GM19351 (cell line): ENCODE measurements around the gene MCEE.
"Not testable (repeated sequence)": the region's sequence is repeated elsewhere in the genome, so short reads cannot be mapped to it uniquely, and the experiment has no call there.

Experiments
- ATAC-seq: cut with Tn5 transposase; IDR thresholded peaks from one replicate; pipeline ENCODE4 v1.9.1; 2021; ENCODE audit warnings: mild to moderate bottlenecking, moderate library complexity; ENCODE audit not compliant: unreplicated experiment

MCEE gene

GRCh38 chr2:71083752-71084312, 46.2 kb downstream of the MCEE start:
- ATAC-seq: not testable (repeated sequence)

GRCh38 chr2:71083297-71083696, 46.7 kb downstream of the MCEE start:
- not testable (repeated sequence) for ATAC-seq

GRCh38 chr2:71082402-71083252, 47.4 kb downstream of the MCEE start:
- ATAC-seq: peak; percentile 72

DNA sequence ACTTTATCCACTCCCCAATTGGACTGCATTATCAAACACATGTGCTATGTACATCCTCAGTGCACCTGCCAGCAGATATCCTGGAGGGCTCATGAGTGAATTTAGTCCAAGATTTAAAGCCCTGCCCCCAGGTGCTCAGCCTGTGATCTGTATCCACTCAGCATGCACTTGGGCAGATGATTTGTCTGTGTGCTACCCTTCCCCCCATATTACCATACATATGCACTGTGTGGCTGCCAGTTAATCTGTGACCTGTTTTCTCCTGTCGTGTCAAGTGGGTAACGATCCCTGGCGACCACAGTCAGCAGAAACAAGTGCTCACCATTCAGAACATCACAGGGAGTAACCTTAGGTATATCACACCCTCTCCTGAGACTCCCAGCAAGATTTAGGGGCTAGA, 51.4 kb downstream of the MCEE start:
- ATAC-seq: no peak

GRCh38 chr2:71074893-71075395, 55.1 kb downstream of the MCEE start:
- no peak for ATAC-seq

- no peak for ATAC-seq
Measured at GRCh38 chr2:71073475-71073874, 56.6 kb downstream of the MCEE start.

DNA sequence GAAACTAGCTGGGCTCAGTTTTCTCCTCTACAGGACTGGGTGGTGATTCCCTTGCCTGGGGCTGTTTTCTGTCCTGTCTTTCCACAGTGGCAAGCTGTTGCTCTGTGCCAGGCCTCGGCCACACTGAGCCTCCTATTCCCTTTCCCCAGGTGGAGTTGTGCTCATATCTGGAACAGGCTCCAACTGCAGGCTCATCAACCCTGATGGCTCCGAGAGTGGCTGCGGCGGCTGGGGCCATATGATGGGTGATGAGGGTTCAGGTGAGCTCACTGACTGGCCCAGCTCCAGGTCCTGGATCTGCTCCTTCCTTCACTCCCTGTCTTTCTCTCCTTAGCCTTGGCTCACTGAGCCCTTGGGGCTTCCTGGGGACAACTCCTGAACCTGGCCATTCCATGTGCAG, 57.5 kb downstream of the MCEE start:
- no peak for ATAC-seq

DNA sequence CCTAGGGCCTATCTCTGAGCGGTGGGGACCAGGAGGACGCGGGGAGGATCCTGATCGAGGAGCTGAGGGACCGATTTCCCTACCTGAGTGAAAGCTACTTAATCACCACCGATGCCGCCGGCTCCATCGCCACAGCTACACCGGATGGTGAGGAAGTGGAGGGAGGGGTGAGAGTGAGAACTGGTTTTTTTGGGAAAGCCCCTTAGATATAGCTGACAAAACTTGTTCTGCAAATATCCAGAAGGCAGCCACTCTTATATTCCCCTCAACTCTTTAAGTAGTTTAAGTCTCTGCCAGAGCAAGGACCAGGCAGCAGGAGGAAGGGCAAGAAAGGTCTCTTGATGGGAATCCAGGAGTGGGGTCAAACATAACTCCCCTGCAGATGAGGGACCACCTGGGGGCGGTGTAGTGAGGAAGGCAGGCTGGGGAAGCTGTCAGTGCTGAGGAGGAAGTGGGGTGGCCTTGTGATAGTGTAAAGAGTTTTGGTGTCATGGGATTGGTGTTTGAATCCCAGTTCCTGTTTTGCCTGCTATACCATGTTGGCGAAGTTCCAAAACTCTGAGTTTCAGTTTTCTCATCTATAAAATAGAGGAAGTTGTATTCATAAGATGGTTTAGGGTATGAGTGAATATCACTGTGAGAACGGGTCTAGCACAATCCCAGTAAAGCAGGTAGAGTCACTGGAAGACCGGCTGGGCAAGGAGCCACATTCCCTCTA, 58.2 kb downstream of the MCEE start:
- peak; percentile 41 for ATAC-seq

GRCh38 chr2:71070294-71071093, 59.5 kb downstream of the MCEE start:
- no peak for ATAC-seq

- ATAC-seq: no peak
Measured at GRCh38 chr2:71069376-71069775, 60.7 kb downstream of the MCEE start.

GRCh38 chr2:71068218-71069035, 61.6 kb downstream of the MCEE start, which contains the start of gene NAGK:
Gene NAGK (plus strand): TSS chr2:71068648. CDS start chr2:71068684, 36 bp downstream.
- ATAC-seq: peak; percentile 50

GRCh38 chr2:71067567-71068217, 62.3 kb downstream of the MCEE start:
- peak; percentile 0 for ATAC-seq

DNA sequence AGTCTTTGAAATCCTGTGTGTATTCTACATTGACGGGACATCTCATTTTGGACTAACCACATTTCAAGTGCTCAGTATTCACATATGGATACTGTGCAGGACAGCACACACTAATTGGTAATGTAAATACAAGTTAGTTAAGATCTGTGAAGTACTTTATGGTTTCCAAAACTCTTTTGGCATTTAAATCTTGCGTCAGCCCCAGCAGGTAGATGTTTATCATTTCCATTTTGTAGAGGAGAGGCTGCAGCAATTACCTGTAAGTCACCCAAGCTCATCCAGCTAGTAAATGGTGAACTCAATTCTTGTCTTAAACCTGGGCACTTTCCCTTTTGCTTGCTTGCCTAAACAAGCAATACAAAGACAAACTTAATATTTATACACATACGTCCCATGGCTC, 63.2 kb downstream of the MCEE start:
- no peak for ATAC-seq

DNA sequence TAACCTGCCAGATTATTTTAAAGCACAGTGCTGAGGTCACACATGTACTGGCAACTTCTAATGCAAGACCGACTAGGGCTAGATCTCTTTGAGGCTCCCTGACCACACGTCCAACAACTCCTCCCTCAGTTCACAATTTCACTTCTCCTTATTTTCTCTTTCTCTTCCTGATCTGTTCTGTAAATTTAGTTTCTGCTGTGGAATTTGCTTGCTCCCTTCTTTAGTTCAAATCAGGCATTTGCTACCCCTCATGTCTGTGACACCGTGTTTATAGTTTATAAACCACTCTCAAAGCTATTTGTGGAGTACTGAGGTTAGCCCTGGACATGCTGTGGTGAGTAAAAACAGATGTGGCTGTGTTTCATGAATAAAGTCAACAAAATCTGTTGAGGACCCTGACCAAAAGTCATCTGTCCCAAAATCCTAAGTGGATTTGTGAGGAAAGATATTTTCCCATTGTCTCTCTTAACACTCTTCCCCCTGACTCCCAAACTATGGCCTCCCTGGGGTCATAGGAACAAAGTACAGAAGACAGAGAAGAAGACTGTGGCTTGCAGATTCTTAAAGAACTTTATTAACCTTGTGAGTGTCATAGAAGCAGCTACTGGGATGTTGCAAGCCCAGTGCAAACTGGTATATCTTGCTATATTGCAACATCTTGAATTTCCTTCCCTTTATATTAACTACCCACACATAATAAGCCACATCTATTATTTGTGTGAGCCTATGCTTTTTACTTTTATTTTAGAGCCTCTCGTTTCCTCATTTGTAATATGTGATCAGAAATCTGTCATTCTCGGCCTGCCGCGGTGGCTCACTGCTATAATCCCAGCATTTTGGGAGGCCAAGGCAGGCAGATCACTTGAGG, 65.0 kb downstream of the MCEE start:
- peak; percentile 33 for ATAC-seq

DNA sequence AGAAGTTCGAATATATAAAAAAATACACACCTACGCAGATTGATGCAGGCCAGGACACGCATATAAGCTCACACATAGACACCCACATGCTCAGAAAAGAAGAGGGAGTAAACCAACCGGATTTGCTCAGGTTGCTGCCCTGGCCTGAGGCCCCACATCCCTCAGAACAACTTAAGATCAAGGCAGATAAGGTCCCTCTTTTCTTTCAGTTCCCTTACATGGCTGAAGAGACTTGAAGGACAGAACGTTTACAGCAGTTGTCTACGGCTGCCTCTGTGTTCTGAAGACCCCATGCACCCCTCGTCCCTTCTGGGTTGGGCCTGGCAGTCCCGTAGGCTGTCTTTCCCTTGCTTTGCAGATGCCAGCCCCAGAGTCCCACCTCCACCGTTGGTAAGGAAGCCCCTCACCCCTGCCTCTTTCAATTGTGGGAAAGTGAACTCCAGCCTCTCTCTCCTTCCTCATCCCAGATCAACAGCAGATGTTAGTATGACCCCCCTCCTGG, 65.9 kb downstream of the MCEE start:
- ATAC-seq: no peak

GRCh38 chr2:71063216-71063615, 66.8 kb downstream of the MCEE start:
- ATAC-seq: no peak

GRCh38 chr2:71060871-71061270, 69.2 kb downstream of the MCEE start:
- ATAC-seq: no peak

DNA sequence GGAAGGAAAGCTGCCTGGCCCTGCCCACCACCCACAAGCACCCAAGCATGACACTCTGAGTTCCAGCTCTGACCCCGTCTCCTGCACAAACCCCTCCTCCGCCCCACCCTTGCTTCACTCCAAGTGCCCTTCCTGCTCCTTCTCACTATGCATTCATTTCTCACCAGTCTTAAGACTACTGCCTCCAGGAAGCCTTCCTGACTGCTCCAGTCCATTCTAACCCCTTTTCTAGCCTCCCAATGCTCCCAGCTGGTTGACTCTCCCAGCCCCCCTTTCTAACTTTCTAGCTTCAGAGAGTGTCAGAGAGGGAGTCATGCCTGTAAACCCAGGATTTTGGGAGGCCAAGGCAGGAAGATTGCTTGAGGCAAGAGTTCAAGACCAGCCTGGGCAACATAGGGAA, 69.8 kb downstream of the MCEE start:
- no peak for ATAC-seq
